OCI-LY3 (cell line): ENCODE results near the gene OSBPL3.

Experiments used
- H2AFZ ChIP-seq: fragments of 200-600, 300-600 bp; shearing (Covaris generic); 2 replicates; pipeline ENCODE4 v1.6.0; 2014; ENCODE audit warnings: antibody characterized with exemption, low read depth, low read length
- H3K27ac ChIP-seq: fragments of 200-600, 300-600 bp; sonication (generic); 2 replicates; pipeline ENCODE4 v1.5.1; 2014; ENCODE audit warnings: mild to moderate bottlenecking, low read length, moderate library complexity, mixed read lengths
- H3K27me3 ChIP-seq: fragments of 200-600, 300-600 bp; sonication (generic); 2 replicates; pipeline ENCODE4 v1.6.1; 2014; ENCODE audit warnings: low read depth, low read length, mixed read lengths
- H3K36me3 ChIP-seq: fragments of 200-600, 300-600 bp; sonication (generic); replicated peaks from 2 replicates; pipeline ENCODE3; 2014; ENCODE audit warnings: low read depth, low read length, mixed read lengths
- H3K4me1 ChIP-seq: fragments of 300-600, 200-600 bp; sonication (generic); 2 replicates; pipeline ENCODE4 v1.6.1; 2014; ENCODE audit warnings: low read length, mixed read lengths
- H3K4me2 ChIP-seq: fragments of 200-600, 300-600 bp; sonication (generic); 2 replicates; pipeline ENCODE4 v1.6.1; 2014; ENCODE audit warnings: low read length, mixed read lengths
- H3K4me3 ChIP-seq: fragments of 300-600, 200-600 bp; sonication (generic); 2 replicates; pipeline ENCODE4 v1.5.1; 2014; ENCODE audit warnings: antibody characterized with exemption, mild to moderate bottlenecking, low read length, moderate library complexity
- H3K79me2 ChIP-seq: fragments of 300-600, 200-600 bp; shearing (Covaris generic); 2 replicates; pipeline ENCODE4 v1.6.1; 2014; ENCODE audit warnings: mild to moderate bottlenecking, low read length, mixed read lengths
- H3K9ac ChIP-seq: fragments of 300-600, 200-600 bp; shearing (Covaris generic); 2 replicates; pipeline ENCODE4 v1.6.0; 2014; ENCODE audit warnings: mild to moderate bottlenecking, low read length, moderate library complexity
- H3K9me3 ChIP-seq: fragments of 200-600, 300-600 bp; shearing (Covaris generic); 2 replicates; pipeline ENCODE4 v1.6.1; 2014; ENCODE audit warnings: low read length, mixed read lengths; ENCODE audit not compliant: insufficient read depth
- H4K20me1 ChIP-seq: fragments of 200-600, 300-600 bp; sonication (generic); 2 replicates; pipeline ENCODE4 v1.6.1; 2016; ENCODE audit warnings: low read length, mixed read lengths; ENCODE audit not compliant: insufficient read depth
- EZH2phosphoT487 ChIP-seq: fragments of 200-600 bp; shearing (Covaris generic); IDR thresholded peaks from 2 replicates; pipeline ENCODE4 v1.6.1; 2018; ENCODE audit warnings: antibody characterized with exemption, mixed run types, low read depth
- TF ChIP-seq, protein P1 (sequence below): fragments of 200-600, 300-600 bp; sonication (generic); IDR thresholded peaks from 2 replicates; pipeline ENCODE4 v1.5.1; 2014; ENCODE audit warnings: antibody characterized with exemption, low read length, low read depth

OSBPL3 gene

DNA sequence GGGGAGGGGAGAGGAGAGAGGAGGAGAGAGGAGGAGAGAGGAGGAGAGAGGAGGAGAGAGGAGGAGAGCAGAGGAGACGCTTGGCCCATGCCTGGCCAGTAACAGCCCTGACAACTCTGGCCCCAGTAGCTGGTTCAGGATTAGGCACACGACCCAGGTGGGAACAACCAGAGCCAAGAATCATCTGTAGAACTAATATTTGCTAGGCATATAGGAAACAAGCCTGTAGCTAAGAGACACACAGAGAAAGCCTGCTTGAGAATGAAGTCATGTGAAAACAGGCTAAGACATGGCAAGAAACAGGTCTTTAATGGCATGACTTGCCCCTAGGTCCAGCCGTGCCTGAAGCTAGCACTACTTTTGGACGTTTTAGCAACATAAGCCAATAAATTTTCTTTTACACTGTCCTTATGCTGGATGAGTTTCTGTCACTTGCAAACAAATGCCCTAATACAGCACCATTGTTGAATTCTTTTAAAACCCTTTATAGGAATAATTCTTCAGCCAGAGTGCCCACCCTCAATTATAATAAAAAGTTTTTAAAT, 17.5 kb downstream of the OSBPL3 start:
- Histone ChIP-seq H3K4me3 (peak overlapping the region; percentile 61), H3K4me1 (peaks cover 57% of the 10 kb centered on the region), H4K20me1 (0 out of 2 replicates have a peak, but pooled peaks cover 5% of the 10 kb centered on the region), H3K4me2 (peak overlapping the region; percentile 85), H3K27ac (peak overlapping the region; percentile 55), H3K79me2 (peaks cover 28% of the 10 kb centered on the region; the same call in 1 of the 2 replicates), H2AFZ (no peak overlapping the region), H3K9ac (peak overlapping the region; percentile 9; the same call in 1 of the 2 replicates), H3K36me3 (no peaks in the 10 kb centered on the region), H3K27me3 (no peaks in the 10 kb centered on the region), H3K9me3 (no peaks in the 10 kb centered on the region)
- TF ChIP-seq, protein P1, sequence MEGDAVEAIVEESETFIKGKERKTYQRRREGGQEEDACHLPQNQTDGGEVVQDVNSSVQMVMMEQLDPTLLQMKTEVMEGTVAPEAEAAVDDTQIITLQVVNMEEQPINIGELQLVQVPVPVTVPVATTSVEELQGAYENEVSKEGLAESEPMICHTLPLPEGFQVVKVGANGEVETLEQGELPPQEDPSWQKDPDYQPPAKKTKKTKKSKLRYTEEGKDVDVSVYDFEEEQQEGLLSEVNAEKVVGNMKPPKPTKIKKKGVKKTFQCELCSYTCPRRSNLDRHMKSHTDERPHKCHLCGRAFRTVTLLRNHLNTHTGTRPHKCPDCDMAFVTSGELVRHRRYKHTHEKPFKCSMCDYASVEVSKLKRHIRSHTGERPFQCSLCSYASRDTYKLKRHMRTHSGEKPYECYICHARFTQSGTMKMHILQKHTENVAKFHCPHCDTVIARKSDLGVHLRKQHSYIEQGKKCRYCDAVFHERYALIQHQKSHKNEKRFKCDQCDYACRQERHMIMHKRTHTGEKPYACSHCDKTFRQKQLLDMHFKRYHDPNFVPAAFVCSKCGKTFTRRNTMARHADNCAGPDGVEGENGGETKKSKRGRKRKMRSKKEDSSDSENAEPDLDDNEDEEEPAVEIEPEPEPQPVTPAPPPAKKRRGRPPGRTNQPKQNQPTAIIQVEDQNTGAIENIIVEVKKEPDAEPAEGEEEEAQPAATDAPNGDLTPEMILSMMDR, result no peak
- TF ChIP-seq EZH2phosphoT487, result no peak

DNA sequence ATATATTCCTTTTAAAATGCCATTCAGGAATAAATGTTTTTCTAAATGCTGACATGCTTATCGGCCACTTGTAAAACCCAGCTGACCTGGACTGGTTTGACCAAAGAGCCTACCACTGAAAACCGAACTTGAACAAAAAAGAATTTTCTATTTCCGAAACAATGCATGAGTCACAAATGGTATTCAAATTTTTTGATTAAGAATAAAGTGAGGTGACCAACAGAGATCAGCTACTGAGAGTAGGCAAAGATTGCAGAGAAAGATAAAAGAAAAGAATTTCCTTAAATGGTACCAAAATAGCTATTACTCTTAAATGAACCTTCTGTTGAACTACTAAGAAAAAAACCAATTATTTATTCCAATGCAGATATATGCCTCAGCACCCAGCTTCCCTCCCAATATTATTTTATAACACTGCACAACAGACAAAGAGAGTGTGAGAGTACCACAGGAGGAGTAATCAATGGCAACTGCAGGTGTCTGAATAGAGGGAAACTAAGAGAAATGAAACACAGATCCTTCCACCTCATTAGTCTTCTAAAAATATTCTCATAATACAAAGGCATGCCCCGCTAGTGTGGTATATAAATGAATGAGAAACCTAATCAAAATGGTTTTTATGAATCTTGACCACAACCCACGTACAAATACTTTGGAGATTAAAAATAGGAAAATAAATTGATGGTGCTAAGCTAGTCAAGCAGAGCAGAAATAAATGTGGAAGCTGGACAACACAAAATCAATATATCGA, 20.1 kb downstream of the OSBPL3 start:
- Histone ChIP-seq H3K4me1 (peaks cover 31% of the 10 kb centered on the region), H2AFZ (no peak overlapping the region), H3K9me3 (no peaks in the 10 kb centered on the region), H3K4me3 (no peak overlapping the region), H4K20me1 (no peaks in the 10 kb centered on the region), H3K79me2 (peaks cover 25% of the 10 kb centered on the region; the same call in 1 of the 2 replicates), H3K36me3 (no peaks in the 10 kb centered on the region), H3K27ac (no peak overlapping the region), H3K9ac (no peak overlapping the region), H3K27me3 (no peaks in the 10 kb centered on the region), H3K4me2 (no peak overlapping the region)
- TF ChIP-seq, protein P1, result no peak
- no peak for TF ChIP-seq EZH2phosphoT487

DNA sequence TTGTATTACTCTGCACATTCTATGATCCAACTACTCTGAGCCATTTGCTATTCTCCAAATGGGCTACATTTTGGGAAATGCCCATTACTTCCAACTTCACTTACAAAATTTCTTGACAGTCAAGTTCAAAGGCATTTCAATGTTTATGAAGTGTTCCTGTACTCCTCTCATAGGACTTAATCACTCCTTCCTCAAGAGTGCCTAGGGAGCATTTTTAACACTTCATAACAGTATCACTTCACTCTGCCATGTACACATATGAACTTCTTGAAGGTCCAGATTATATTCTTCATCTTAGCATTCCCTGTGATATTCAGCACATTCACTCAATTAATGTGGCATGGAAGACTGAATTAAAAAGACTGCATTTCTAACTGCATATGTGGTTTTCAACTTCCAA, 21.6 kb downstream of the OSBPL3 start:
- no peaks in the 10 kb centered on the region for H3K27me3 ChIP-seq
- H3K27ac ChIP-seq, result no peak overlapping the region
- no peak overlapping the region for H3K4me2 ChIP-seq
- H3K9me3 ChIP-seq, result no peaks in the 10 kb centered on the region
- H3K79me2 ChIP-seq, result peaks cover 16% of the 10 kb centered on the region; the same call in 1 of the 2 replicates
- TF ChIP-seq EZH2phosphoT487, result no peak
- TF ChIP-seq, protein P1, result no peak
- H3K36me3 ChIP-seq, result no peaks in the 10 kb centered on the region
- no peaks in the 10 kb centered on the region for H4K20me1 ChIP-seq
- no peak overlapping the region for H3K9ac ChIP-seq
- H3K4me1 ChIP-seq, result peaks cover 16% of the 10 kb centered on the region
- no peak overlapping the region for H3K4me3 ChIP-seq
- no peak overlapping the region for H2AFZ ChIP-seq

DNA sequence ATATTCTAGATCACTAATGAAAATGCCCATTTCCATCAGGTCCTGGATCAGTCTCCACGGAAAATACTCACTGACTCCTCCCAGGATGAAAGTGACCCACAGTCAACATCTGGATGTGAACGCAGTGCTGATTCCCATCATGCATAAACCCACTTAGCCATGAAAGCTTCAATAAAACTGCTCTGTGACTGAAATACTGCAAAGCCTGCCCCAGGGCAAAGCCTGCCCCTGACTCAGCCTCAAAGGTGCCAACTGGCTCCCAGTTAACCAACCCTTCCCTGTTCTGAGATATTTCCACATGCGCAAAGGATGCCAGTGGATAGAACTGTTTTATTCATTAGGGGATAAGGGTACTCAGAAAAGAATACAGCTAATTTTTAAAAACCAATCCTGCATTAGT, 24.0 kb downstream of the OSBPL3 start:
- H3K36me3 ChIP-seq, result no peaks in the 10 kb centered on the region
- no peak overlapping the region for H2AFZ ChIP-seq
- no peak overlapping the region for H3K9ac ChIP-seq
- H3K4me2 ChIP-seq, result no peak overlapping the region
- peaks cover 5% of the 10 kb centered on the region; the same call in 1 of the 2 replicates for H3K4me1 ChIP-seq
- H3K27me3 ChIP-seq, result no peaks in the 10 kb centered on the region
- 0 out of 2 replicates have a peak, but pooled peaks cover 6% of the 10 kb centered on the region for H3K79me2 ChIP-seq
- no peaks in the 10 kb centered on the region for H3K9me3 ChIP-seq
- H3K27ac ChIP-seq, result no peak overlapping the region
- no peak overlapping the region for H3K4me3 ChIP-seq
- no peaks in the 10 kb centered on the region for H4K20me1 ChIP-seq
- TF ChIP-seq, protein P1, result no peak
- no peak for TF ChIP-seq EZH2phosphoT487
